Mammary microvascular endothelial cell (primary cell): ENCODE measurements around the gene MMP20. TPM values are rescaled to one million over a fixed set of nuclear protein-coding genes. Genes with fewer than 3 reads are reported as not detected.

Experiments
- total RNA-seq: library from RNA; depleted of rRNA; stranded (reverse); fragments of >200 nt; gene quantifications from 2 replicates; pipeline ENCODE4 v1.2.3, GENCODE V29; 2015

The MMP20 gene, protein sequence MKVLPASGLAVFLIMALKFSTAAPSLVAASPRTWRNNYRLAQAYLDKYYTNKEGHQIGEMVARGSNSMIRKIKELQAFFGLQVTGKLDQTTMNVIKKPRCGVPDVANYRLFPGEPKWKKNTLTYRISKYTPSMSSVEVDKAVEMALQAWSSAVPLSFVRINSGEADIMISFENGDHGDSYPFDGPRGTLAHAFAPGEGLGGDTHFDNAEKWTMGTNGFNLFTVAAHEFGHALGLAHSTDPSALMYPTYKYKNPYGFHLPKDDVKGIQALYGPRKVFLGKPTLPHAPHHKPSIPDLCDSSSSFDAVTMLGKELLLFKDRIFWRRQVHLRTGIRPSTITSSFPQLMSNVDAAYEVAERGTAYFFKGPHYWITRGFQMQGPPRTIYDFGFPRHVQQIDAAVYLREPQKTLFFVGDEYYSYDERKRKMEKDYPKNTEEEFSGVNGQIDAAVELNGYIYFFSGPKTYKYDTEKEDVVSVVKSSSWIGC
- total RNA-seq = not detected in 2 replicates

DNA sequence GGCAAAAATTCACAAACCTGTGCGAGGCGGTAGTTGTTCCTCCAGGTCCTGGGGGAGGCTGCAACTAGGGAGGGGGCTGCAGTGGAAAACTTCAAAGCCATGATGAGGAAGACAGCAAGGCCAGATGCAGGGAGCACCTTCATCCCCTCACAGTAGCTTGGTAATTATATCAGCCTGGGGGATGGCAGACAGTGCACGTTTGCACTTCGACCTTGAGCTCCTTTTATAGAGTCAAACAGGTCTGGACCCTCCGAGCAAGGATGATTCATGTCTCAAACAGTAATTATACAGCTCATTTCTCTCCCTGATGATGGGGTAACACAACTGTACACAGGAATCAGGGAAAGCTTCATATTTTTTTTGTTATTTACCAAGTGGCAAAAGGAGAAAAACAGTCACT is at the start of gene MMP20:
MMP20 (minus strand) TSS at position 156 of the 400 bp plus-strand sequence; CDS start at position 143, 13 bp downstream.

DNA sequence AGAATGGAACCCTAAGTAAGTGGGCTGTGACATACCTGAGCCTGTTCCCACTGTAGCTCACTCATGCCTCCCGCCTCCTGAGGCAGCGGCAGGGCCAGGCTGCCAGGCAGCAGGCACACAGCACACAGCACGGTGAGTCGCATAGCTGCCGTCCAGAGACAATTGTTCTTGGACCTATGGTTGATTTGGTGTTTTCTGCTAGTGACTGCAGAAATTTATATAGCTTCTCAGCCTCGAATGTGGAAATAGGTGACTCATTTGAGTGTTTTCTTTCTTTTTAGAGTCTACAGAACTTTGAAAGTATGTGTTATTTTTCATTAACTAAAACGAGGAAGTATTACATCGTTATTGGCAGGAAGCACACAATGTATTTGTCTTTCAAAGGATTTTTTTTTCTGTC is 94.6 kb downstream of the MMP20 start, which contains the start of gene MMP7:
MMP7 (minus strand) TSS at position 190 of the 400 bp plus-strand sequence; CDS start at position 143, 47 bp downstream.

Other genes starting within 250 kb of the MMP20 start
- gene TMEM123, start 172.6 kb downstream of the MMP20 start, total RNA-seq = 207 and 208 TPM in 2 replicates
- not detected in 2 replicates for gene MMP7, start 94.6 kb downstream of the MMP20 start, total RNA-seq
- gene MMP27, start 80.4 kb upstream of the MMP20 start, total RNA-seq = not detected in 2 replicates
- not detected in 2 replicates for gene MMP8, start 99.6 kb upstream of the MMP20 start, total RNA-seq
- 6.2 and 7.9 TPM in 2 replicates for gene MMP10, start 155.3 kb upstream of the MMP20 start, total RNA-seq
- gene MMP1, start 172.8 kb upstream of the MMP20 start, total RNA-seq = 3,905 and 4,119 TPM in 2 replicates
- gene MMP3, start 218.3 kb upstream of the MMP20 start, total RNA-seq = not detected in 2 replicates
- 0.05 TPM in 1 of 2 replicates, not detected in the other for gene MMP12, start 249.7 kb upstream of the MMP20 start, total RNA-seq